K562 (cell line): ENCODE measurements around the gene CNDP1. TPM values are rescaled to one million over a fixed set of nuclear protein-coding genes. Genes with fewer than 3 reads are reported as not detected.

ENCODE experiments used
- ATAC-seq: fragments of 200-7000 bp; cut with Tn5 transposase; 3 replicates; pipeline ENCODE4 v1.9.1; 2020; ENCODE audit warnings: moderate library complexity
- BruUV-seq: library from RNA; stranded (reverse); fragments of 400-500 nt; replicated peaks from 2 replicates; lab custom pipeline; 2021; lab: Mats Ljungman, UMichigan
- CTCF ChIA-PET: fragments of 300-600 bp; formaldehyde crosslinking; extraction: SDS; loops from one replicate; lab custom pipeline; 2021; ENCODE audit warnings: low intra/inter-chr PET ratio; lab: Yijun Ruan, JAX
- POLR2A ChIA-PET: fragments of 300-600, 350-650 bp; sonication (Branson Sonifier 250); formaldehyde crosslinking; extraction: SDS; loops from one replicate; lab custom pipeline; 2021; ENCODE audit warnings: antibody characterized with exemption, inconsistent platforms; lab: Yijun Ruan, JAX
- DNase-seq, 4 experiments: peaks; one replicate each; pipeline versions ENCODE4 v3.0.0 to v3.0.0-alpha.2; 2011 to 2018; ENCODE audit warnings: low spot score in 3 of 4, mixed read lengths in 3 of 4; ENCODE audit errors: extremely low read depth in 1 of 4
- FAIRE-seq: peaks from 2 replicates; lab custom pipeline; 2011; peaks lifted over from hg19 to GRCh38; lab: Jason Lieb, UNC
- H2AFZ ChIP-seq: 2 replicates; pipeline ENCODE4 v1.6.0; 2011; ENCODE audit warnings: low read depth, low read length, control low read depth, inconsistent platforms
- H3K27ac ChIP-seq: fragments of 200-600 bp; 3 replicates; pipeline ENCODE4 v1.8.0; 2011; ENCODE audit warnings: low read depth, mild to moderate bottlenecking, control low read depth, inconsistent platforms, low read length, moderate library complexity, mixed read lengths; ENCODE audit errors: extremely low read depth
- H3K27me3 ChIP-seq, 2 experiments: fragments of 300-600 bp in 1 of 2; 2 replicates in 1 of 2; 3 replicates in 1 of 2; pipeline versions ENCODE4 v1.6.0 to v1.8.0; 2011; ENCODE audit warnings: inconsistent platforms in 2 of 2, low read length in 2 of 2, mild to moderate bottlenecking in 1 of 2, mixed read lengths in 1 of 2, moderate library complexity in 1 of 2; ENCODE audit not compliant: control insufficient read depth in 2 of 2, insufficient read depth in 2 of 2
- H3K36me3 ChIP-seq: fragments of 300-600 bp; 3 replicates; pipeline ENCODE4 v1.8.0; 2011; ENCODE audit warnings: mild to moderate bottlenecking, low read length, inconsistent platforms; ENCODE audit not compliant: control insufficient read depth, insufficient read depth
- H3K4me1 ChIP-seq, 2 experiments: fragments of 200-600 bp in 1 of 2; replicated peaks in 1 of 2; 2 replicates in 1 of 2; 3 replicates in 1 of 2; pipeline versions ENCODE4 v1.5.1 to v1.8.0; 2011; ENCODE audit warnings: inconsistent platforms in 2 of 2, low read length in 2 of 2, mild to moderate bottlenecking in 1 of 2, mixed read lengths in 1 of 2, moderate library complexity in 1 of 2; ENCODE audit not compliant: control insufficient read depth in 2 of 2, insufficient read depth in 2 of 2
- H3K4me2 ChIP-seq: 2 replicates; pipeline ENCODE4 v1.6.1; 2011; ENCODE audit warnings: low read length, control low read depth, inconsistent platforms, mixed read lengths; ENCODE audit not compliant: insufficient read depth
- H3K4me3 ChIP-seq: fragments of 200-600 bp; sonication (generic), shearing (Covaris generic); 2 replicates; pipeline ENCODE4 v1.5.1; 2016; ENCODE audit warnings: control low read depth, inconsistent platforms
- H3K79me2 ChIP-seq: fragments of 200-600 bp; 3 replicates; pipeline ENCODE4 v1.8.0; 2011; ENCODE audit warnings: low read length, inconsistent platforms; ENCODE audit not compliant: control insufficient read depth, insufficient read depth
- H3K9ac ChIP-seq, 2 experiments: 2 replicates each; pipeline versions ENCODE4 v1.6.0 to v1.6.1; 2011; ENCODE audit warnings: low read depth in 2 of 2, low read length in 2 of 2, control low read depth in 1 of 2, inconsistent platforms in 1 of 2, mild to moderate bottlenecking in 1 of 2, mixed read lengths in 1 of 2; ENCODE audit not compliant: insufficient read depth in 1 of 2
- H3K9me1 ChIP-seq: one replicate; pipeline ENCODE4 v1.6.0; 2011; ENCODE audit warnings: inconsistent platforms, mild to moderate bottlenecking, low read length, moderate library complexity; ENCODE audit not compliant: control insufficient read depth, insufficient read depth
- H3K9me3 ChIP-seq: replicated peaks from 2 replicates; pipeline ENCODE4 v1.5.1; 2011; ENCODE audit warnings: low read depth, low read length, inconsistent platforms; ENCODE audit not compliant: control insufficient read depth, insufficient read depth
- H4K20me1 ChIP-seq: replicated peaks from 2 replicates; pipeline ENCODE4 v1.6.1; 2011; ENCODE audit warnings: low read length, inconsistent platforms, mixed read lengths; ENCODE audit not compliant: control insufficient read depth, insufficient read depth
- CEBPG ChIP-seq, 3 experiments: fragments of 200-800 bp in 1 of 3; sonication (Bioruptor generic) in 1 of 3; sonication (generic) in 1 of 3; formaldehyde crosslinking in 1 of 3; IDR thresholded peaks in 2 of 3; conservative IDR thresholded peaks in 1 of 3; 2 replicates each; pipeline versions ENCODE4 v1.6.1 to v1.8.0; 2016 to 2022; ENCODE audit warnings: missing compliant biosample characterization in 2 of 3, missing genetic modification characterization in 2 of 3, mild to moderate bottlenecking in 1 of 3, missing genetic modification reagents in 1 of 3
- ETV6 ChIP-seq, 3 experiments: fragments of 150-350 bp in 1 of 3; sonication (generic) in 1 of 3; formaldehyde crosslinking in 1 of 3; IDR thresholded peaks; 2 replicates each; pipeline versions ENCODE4 v1.6.1 to v1.8.0; 2014 to 2022; ENCODE audit warnings: borderline replicate concordance in 2 of 3, low read depth in 2 of 3, antibody characterized with exemption in 1 of 3, low read length in 1 of 3, mild to moderate bottlenecking in 1 of 3, missing genetic modification reagents in 1 of 3
- MEIS2 ChIP-seq: fragments of 450-650 bp; IDR thresholded peaks from 2 replicates; pipeline ENCODE4 v1.6.1; 2014; ENCODE audit warnings: mild to moderate bottlenecking; ENCODE audit not compliant: partially characterized antibody
- NFE2L1 ChIP-seq: fragments of 450-650 bp; IDR thresholded peaks from 2 replicates; pipeline ENCODE4 v1.6.1; 2016; ENCODE audit warnings: missing genetic modification characterization, low read depth, mild to moderate bottlenecking, missing compliant biosample characterization, moderate library complexity, borderline replicate concordance
- NRF1 ChIP-seq, 2 experiments: fragments of 450-650 bp; IDR thresholded peaks in 1 of 2; conservative IDR thresholded peaks in 1 of 2; 2 replicates each; pipeline ENCODE4 v1.6.1; 2014; ENCODE audit warnings: mild to moderate bottlenecking in 2 of 2
- PTRF ChIP-seq: fragments of 450-650 bp; IDR thresholded peaks from 2 replicates; pipeline ENCODE4 v1.6.1; 2016; ENCODE audit warnings: mild to moderate bottlenecking, missing genetic modification characterization, missing compliant biosample characterization
- TBP ChIP-seq: optimal IDR thresholded peaks from 2 replicates; pipeline ENCODE3; 2011; ENCODE audit warnings: low read depth, low read length, improper control_type of control experiment
- TRIM24 ChIP-seq, 2 experiments: fragments of 450-650 bp; IDR thresholded peaks; 2 replicates each; pipeline ENCODE4 v1.6.1; 2016
- ZEB2 ChIP-seq: fragments of 450-650 bp; IDR thresholded peaks from 2 replicates; pipeline ENCODE4 v1.6.1; 2016
- ZNF175 ChIP-seq: fragments of 200-800 bp; sonication (Bioruptor generic); IDR thresholded peaks from 2 replicates; pipeline ENCODE4 v1.6.1; 2016; ENCODE audit warnings: low read depth, mild to moderate bottlenecking, missing genetic modification characterization, missing compliant biosample characterization
- ZNF239 ChIP-seq: fragments of 250-450 bp; sonication (Bioruptor Pico); IDR thresholded peaks from 2 replicates; pipeline ENCODE4 v1.4.0; 2020; ENCODE audit warnings: mild to moderate bottlenecking
- WGBS: fragments of 100-300 bp; shearing (Covaris generic); methylation state at CpG from one replicate; pipeline ENCODE4 v1.1.6; 2016; ENCODE audit warnings: low coverage, mixed read lengths; ENCODE audit not compliant: insufficient coverage; ENCODE audit errors: missing lambda C conversion rate; 5-methylcytosine and 5-hydroxymethylcytosine counted together
- in situ Hi-C: fragments of 300-500 bp; cut with MboI; formaldehyde crosslinking; loops from 4 replicates; pipeline ENCODE4 v1.15.0; 2018; ENCODE audit warnings: inconsistent platforms, mixed read lengths
- intact Hi-C: fragments of 100-400 bp; cut with micrococcal nuclease; formaldehyde crosslinking; loops from 2 replicates; pipeline ENCODE4 v1.14.2; 2022
- polyA plus RNA-seq, 8 experiments: library from polyadenylated mRNA; depleted of rRNA in 4 of 8; stranded (reverse) in 5 of 8; unstranded in 3 of 8; fragments of >200 nt; fragmentation: Nextera tagmentation in 2 of 8; fragmentation: Illumina TruSeq in 1 of 8; extraction: Ambion mirVana in 2 of 8; extraction: Trizol in 1 of 8; gene quantifications; 2 replicates each; pipeline versions ENCODE4 v1.2.1 to v1.2.3, GENCODE V29; 2011 to 2014; ENCODE audit warnings: inconsistent platforms in 1 of 8, missing spikeins in 1 of 8
- total RNA-seq, 7 experiments: library from RNA; depleted of rRNA in 6 of 7; stranded (reverse); fragments of >200 nt in 6 of 7; fragmentation: Illumina TruSeq in 2 of 7; extraction: Trizol in 2 of 7; gene quantifications; 2 replicates each; pipeline versions ENCODE4 v1.2.1 to v1.2.3, GENCODE V29; 2011 to 2021; ENCODE audit warnings: low replicate concordance in 1 of 7
- TF ChIP-seq, protein P1 (sequence below): IDR thresholded peaks from 2 replicates; pipeline ENCODE4 v1.6.1; 2012; ENCODE audit warnings: low read depth, low read length, improper control_type of control experiment, borderline replicate concordance
- TF ChIP-seq, protein P2 (sequence below): sonication (generic); formaldehyde crosslinking; IDR thresholded peaks from 2 replicates; pipeline ENCODE4 v1.8.0; 2022; ENCODE audit warnings: missing genetic modification reagents, mild to moderate bottlenecking, borderline replicate concordance
- TF ChIP-seq, protein P3 (sequence below): fragments of 250-450 bp; sonication (Bioruptor Pico); IDR thresholded peaks from 2 replicates; pipeline ENCODE4 v1.8.0; 2021; ENCODE audit warnings: borderline replicate concordance, mild to moderate bottlenecking, moderate library complexity; ENCODE audit not compliant: poor library complexity, severe bottlenecking

Gene CNDP1
- total and polyA plus RNA-seq, 9 of the 15 experiments (the other 6 are each of a cell fraction or from before 2014, with no cell fraction given) = not detected

DNA sequence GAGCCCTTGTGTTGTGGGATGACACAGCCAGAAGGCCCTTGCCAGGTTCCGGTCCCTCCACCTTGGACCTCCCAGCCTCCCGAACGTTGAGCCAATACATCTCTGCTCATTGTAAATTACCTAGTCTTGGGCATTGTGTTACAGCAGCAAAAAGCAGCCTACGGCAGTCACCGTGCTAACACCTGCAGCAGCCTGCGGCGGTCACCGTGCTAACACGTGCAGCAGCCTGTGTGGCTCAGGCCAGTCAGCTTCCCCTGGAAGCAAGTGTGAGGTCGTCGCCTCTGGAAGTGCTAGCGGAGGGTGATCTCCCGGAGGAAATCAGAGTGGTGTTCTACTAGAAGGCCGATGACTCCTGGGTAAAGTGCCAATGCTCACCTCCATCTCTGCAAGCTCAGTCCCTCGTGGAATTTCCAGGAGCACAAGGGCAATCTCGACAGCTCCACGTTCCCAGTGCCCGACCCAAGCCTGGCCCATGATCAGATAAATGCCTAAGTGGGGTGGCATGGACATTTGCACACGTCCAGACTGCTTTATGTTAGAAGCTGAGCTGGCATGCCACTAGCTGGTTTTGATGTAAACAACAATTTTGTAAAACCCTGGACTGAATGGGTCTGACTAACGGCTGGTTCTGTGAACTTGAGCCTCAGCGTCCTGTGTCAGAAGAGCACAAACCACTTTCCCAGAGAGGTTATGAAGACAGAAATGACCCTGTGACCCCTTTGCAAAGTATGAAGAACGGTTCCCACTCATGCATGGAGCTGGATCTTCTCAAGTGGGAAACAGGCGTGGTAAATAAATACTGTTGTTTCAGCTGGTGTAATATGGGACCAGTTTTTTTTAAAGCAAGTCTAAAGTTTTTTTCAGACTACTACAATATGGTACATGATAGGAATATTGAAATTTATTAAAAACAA, 11.4 kb upstream of the CNDP1 start (continued):
- TF ChIP-seq, protein P1, sequence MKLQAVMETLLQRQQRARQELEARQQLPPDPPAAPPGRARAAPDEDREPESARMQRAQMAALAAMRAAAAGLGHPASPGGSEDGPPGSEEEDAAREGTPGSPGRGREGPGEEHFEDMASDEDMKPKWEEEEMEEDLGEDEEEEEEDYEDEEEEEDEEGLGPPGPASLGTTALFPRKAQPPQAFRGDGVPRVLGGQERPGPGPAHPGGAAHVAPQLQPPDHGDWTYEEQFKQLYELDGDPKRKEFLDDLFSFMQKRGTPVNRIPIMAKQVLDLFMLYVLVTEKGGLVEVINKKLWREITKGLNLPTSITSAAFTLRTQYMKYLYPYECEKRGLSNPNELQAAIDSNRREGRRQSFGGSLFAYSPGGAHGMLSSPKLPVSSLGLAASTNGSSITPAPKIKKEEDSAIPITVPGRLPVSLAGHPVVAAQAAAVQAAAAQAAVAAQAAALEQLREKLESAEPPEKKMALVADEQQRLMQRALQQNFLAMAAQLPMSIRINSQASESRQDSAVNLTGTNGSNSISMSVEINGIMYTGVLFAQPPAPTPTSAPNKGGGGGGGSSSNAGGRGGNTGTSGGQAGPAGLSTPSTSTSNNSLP = no peak
- no peak for TF ChIP-seq ZNF239 (CRISPR knock-in tag)
- TF ChIP-seq, all 486 proteins: peak for 0

DNA sequence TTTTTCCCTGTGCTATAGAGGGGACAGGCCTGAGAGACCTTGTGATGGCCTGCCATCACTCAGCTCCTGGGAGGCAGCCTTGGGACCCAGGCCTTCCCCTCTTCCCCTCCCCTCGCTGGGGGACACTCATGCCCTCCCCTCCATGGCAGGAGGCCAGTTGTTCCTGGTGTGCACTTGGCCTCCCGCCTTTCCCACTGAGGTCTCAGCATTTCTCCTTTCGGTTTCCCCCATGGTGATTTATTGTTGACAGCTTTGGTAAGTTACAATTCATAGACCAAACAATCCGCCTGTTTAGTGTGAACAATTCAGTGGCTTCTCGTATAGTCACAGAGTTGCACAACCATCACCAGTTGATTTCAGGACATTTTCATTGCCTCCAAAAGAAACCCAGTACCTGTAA, 10.2 kb upstream of the CNDP1 start:
- WGBS = 27% methylated on average over 2 of the region's 5 CpGs
- Histone ChIP-seq H3K79me2 (no peaks in the 10 kb centered on the region), H3K4me3 (no peak overlapping the region), H3K36me3 (peaks cover 18% of the 10 kb centered on the region; the same call in 2 of the 3 replicates), H3K4me2 (no peak overlapping the region), H2AFZ (no peak overlapping the region), H3K27me3 (no peaks in the 10 kb centered on the region), H3K9me3 (no peaks in the 10 kb centered on the region), H3K9me1 (peaks cover 4% of the 10 kb centered on the region), H3K9ac (peak overlapping the region in 1 of 2 experiments; percentile 58; a peak in 1 of 4 replicates), H4K20me1 (no peaks in the 10 kb centered on the region), H3K27ac (no peak overlapping the region), H3K4me1 (peaks cover 0 to 3% of the 10 kb centered on the region in 2 experiments; a peak in 1 of 5 replicates)
- no TSS peak for BruUV-seq
- CTCF ChIA-PET = no interaction called here
- FAIRE-seq = no peak
- in situ Hi-C loops = no loop called here
- POLR2A ChIA-PET = no interaction called here
- no peak for DNase-seq
- ATAC-seq = no peak
- intact Hi-C loops = no loop called here
- TF ChIP-seq ZEB2 (no peak), TBP (no peak), CEBPG (CRISPR knock-in tag; IDR thresholded peaks at IDR 0.05) (no peak), CEBPG (tag; conservative IDR thresholded peaks at IDR 0.05 in 1 of 2, IDR thresholded peaks at IDR 0.05 in 1 of 2) (0 out of 4 replicates have a peak, but pooled peaks of 1 of the 2 experiments have one; percentile 7), MEIS2 (peak; percentile 76), TRIM24 (IDR thresholded peaks at IDR 0.05) (no peak), PTRF (no peak), ETV6 (IDR thresholded peaks at IDR 0.05; ENCODE audit: borderline replicate concordance in 1 of 2, low read depth in 2 of 2, low read length in 1 of 2) (no peak), ETV6 (CRISPR knock-in tag; IDR thresholded peaks at IDR 0.05; ENCODE audit: borderline replicate concordance) (no peak), NFE2L1 (no peak), NRF1 (conservative IDR thresholded peaks at IDR 0.05 in 1 of 2, IDR thresholded peaks at IDR 0.05 in 1 of 2) (no peak), ZNF175 (CRISPR knock-in tag) (no peak)
- TF ChIP-seq, protein P2, sequence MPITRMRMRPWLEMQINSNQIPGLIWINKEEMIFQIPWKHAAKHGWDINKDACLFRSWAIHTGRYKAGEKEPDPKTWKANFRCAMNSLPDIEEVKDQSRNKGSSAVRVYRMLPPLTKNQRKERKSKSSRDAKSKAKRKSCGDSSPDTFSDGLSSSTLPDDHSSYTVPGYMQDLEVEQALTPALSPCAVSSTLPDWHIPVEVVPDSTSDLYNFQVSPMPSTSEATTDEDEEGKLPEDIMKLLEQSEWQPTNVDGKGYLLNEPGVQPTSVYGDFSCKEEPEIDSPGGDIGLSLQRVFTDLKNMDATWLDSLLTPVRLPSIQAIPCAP (CRISPR knock-in tag) = no peak
- TF ChIP-seq, protein P3, sequence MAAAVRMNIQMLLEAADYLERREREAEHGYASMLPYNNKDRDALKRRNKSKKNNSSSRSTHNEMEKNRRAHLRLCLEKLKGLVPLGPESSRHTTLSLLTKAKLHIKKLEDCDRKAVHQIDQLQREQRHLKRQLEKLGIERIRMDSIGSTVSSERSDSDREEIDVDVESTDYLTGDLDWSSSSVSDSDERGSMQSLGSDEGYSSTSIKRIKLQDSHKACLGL (CRISPR knock-in tag) = no peak
